Activated T-helper 9 cell treated with anti-CD3 and anti-CD28 coated beads, Interleukin-2, amount 50 U/mL, for 16 hours (primary cell): ENCODE data around the gene DGKG.

Source experiments
- DNase-seq: peaks from one replicate; pipeline ENCODE4 v3.0.0-alpha.2; 2020; ENCODE audit warnings: low read depth

Gene DGKG

GRCh38 chr3:186171521-186171920 is 190.5 kb downstream of the DGKG start:
- no peak for DNase-seq

- DNase-seq: no peak
Observed at GRCh38 chr3:186170516-186170915, 191.5 kb downstream of the DGKG start.

- DNase-seq: no peak
Observed at GRCh38 chr3:186169379-186169778, 192.7 kb downstream of the DGKG start.

GRCh38 chr3:186168976-186169375 is 193.1 kb downstream of the DGKG start:
- no peak for DNase-seq

- DNase-seq: no peak
Observed at GRCh38 chr3:186167646-186168395, 194.2 kb downstream of the DGKG start.

- no peak for DNase-seq
Observed at GRCh38 chr3:186166491-186167288, 195.3 kb downstream of the DGKG start.

GRCh38 chr3:186166036-186166435 is 196.0 kb downstream of the DGKG start:
- DNase-seq: no peak

GRCh38 chr3:186165331-186165730 is 196.7 kb downstream of the DGKG start:
- DNase-seq: no peak

GRCh38 chr3:186164696-186165095 is 197.3 kb downstream of the DGKG start:
- no peak for DNase-seq

GRCh38 chr3:186162221-186162620 is 199.8 kb downstream of the DGKG start:
- no peak for DNase-seq

GRCh38 chr3:186160691-186161243 is 201.3 kb downstream of the DGKG start:
- DNase-seq: no peak

- DNase-seq: no peak
Observed at GRCh38 chr3:186154641-186155040, 207.4 kb downstream of the DGKG start.

GRCh38 chr3:186152889-186153292 is 209.1 kb downstream of the DGKG start:
- no peak for DNase-seq

- DNase-seq: no peak
Observed at GRCh38 chr3:186152361-186152798, 209.7 kb downstream of the DGKG start.

- no peak for DNase-seq
Observed at GRCh38 chr3:186151077-186151971, 210.7 kb downstream of the DGKG start.

GRCh38 chr3:186150041-186150830 is 211.8 kb downstream of the DGKG start:
- DNase-seq: no peak

GRCh38 chr3:186149319-186149960 is 212.6 kb downstream of the DGKG start:
- DNase-seq: no peak

- no peak for DNase-seq
Observed at GRCh38 chr3:186144257-186144656, 217.8 kb downstream of the DGKG start.

GRCh38 chr3:186143250-186143649 is 218.8 kb downstream of the DGKG start:
- no peak for DNase-seq

- no peak for DNase-seq
Observed at GRCh38 chr3:186142393-186142932, 219.6 kb downstream of the DGKG start.
